Suppressor macrophage (primary cell): ENCODE results near the gene SNX4.
"Not testable (repeated sequence)": the region's sequence is repeated elsewhere in the genome, so short reads cannot be mapped to it uniquely, and the experiment has no call there.

Experiments used
- DNase-seq, 4 experiments: peaks; one replicate each; pipeline ENCODE4 v3.0.0-alpha.2; 2020 to 2022
- total RNA-seq, 17 experiments: gene quantifications; one replicate each; lab custom pipeline; 2026; ENCODE audit warnings: mixed read lengths in 6 of 17, inconsistent platforms in 3 of 17; lab: John Stamatoyannopoulos, UW

SNX4 gene
- total RNA-seq = 34.3 to 78.8 (median 53.4) reads per million in 17 experiments

DNA sequence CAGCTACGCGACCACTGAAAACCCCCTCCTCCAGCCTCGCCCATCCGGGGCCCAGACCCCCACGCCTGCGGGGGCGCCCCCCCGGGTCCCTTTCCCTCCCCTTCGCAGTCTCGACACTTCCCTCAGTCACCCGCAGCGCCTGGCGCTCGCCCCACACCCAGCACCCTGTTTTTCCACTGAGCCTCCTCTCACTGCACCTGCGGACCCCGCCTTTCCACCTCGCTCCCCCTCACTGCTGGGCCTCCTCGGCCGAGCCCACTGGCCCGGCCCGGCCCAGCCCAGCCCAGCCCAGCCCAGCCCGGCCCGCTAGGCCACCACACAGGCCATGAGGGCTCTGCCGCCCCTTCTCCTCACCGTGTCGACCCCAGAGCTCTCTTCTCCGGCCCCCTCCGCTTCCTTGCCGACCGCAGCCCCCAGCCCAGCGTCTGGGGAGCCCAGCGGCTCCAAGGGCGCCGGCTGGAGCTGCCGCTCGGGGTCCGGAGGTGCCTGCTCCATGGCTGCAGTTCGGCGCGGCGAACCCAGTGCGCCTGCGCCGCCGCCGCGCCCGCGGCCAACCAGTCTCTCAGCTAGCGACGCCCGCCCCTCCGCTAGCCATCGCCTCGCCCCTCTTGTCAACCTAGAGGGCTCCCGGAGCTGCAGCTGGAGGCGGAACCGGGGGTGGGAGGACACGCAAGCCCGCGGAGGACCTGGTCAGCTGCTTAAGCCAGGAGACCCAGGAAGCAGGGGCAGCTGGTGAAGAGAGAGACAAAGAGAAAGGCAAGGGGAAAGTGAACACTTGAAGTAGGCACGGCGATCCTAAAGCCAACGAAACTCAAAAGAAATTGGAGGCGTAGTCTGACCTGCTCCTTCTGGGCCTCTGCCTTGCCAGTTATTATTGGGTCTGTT is at the start of gene SNX4:
TSS of gene SNX4 (minus strand) at position 525 of the 885 bp plus-strand sequence. CDS start at position 495, 30 bp downstream.
- DNase-seq = peak; percentile 97 to 99 (median 98)

DNA sequence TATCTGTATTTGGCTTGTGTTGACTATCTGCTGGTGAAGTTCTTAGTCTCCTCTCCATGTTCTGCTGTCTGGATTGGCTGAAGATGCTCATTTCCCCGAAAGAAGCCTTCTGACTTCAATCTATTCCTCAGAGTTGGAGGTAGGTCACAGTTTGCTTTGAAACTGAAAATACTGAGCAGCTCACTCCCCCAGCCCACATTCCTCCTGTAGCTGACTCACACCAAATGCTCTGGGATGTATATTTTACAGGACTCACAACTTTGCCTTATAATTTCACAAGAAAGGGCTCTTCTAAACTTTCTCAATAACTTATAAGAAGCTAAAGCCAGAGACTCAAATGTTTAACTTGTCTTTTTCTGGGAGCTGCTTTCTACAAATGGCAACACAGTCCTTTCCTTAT is 36.3 kb upstream of the SNX4 start:
- DNase-seq = no peak

DNA sequence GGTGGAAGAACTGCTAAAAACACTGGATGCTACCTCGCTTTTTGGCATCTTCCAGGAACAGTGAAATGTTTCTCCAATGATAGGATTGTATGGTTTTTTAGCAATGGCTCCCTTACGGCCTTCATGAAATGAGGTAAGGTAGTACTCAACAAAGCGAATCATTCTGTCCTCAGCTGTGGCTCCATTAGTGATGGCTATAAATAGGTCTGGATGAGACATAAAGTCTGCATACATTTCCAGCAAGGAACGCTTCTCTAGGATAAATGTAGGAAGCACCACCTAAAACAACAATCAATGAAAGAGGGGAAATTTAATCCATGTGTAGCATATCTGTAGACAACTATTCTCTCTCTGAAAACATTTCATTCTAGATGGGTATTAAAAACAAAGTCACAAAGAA is 32.4 kb upstream of the SNX4 start:
- DNase-seq = no peak

DNA sequence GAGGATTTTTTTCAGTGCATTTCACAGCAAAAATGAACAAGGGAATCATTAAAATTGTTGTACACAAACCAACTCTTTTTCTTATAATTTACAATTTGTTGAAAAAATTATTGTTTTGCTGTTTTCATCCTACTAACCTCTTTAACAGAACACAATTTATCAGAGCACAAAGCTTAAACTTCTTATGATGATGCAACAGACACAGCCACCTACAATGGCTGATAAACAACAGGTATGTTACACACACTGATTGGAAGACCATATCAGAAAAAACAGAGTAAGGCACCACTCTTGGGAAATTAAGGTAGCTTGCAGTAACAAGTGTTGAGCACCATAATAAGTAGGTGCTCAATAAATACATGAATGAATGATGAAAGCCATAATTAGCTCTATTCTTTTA is 8.9 kb upstream of the SNX4 start:
- no peak for DNase-seq

DNA sequence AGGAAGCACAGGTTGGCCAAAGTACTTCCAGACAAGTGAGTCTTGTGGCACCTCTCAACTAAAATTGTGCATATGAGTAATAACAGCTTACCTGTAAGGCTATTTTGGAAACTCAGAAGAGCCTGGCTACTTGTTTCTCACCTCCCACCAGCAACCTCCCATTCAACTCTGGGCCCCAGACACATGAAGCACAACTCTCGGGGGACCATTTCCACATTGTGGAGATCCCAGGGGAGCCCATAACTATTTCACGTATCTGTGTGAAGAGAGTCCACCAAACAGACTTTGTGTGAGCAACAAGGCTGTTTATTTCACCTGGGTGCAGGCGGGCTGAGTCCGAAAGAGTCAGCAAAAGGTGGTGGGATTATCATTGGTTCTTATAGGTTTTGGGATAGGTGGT is 5.2 kb upstream of the SNX4 start:
- DNase-seq = no peak

DNA sequence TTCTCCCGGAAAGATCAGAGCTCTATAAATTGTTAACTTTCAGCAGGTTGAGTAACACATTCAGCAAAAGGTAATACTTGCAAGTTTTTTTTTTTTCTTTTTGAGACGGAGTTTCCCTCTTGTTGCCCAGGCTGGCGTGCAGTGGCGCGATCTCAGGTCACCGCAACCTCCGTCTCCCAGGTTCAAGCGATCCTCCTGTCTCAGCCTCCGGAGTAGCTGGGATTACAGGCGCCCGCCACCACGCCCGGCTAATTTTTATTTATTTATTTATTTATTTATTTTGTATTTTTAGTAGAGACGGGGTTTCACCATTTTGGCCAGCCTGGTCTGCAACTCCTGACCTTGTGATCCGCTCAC is 539 bp upstream of the SNX4 start:
- not testable (repeated sequence) for DNase-seq

DNA sequence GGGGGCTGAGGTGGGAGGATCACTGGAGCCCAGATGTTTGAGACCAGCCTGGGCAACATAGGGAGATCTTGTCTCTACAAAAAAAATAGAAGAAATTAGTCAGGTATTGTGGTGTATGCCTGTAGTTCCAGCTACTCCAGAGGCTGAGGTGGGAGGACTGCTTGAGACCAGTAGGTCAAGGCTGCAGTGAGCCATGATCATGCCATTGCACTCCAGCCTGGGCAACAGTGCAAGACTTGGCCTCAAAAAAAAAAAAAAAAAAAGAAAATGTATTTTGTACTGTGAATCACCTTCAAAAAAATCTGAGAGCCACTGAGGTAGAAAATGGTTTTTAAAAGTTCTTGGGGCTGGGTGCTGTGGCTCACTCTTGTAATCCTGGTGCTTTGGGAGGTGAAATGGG is 4.6 kb downstream of the SNX4 start:
- DNase-seq = no peak

DNA sequence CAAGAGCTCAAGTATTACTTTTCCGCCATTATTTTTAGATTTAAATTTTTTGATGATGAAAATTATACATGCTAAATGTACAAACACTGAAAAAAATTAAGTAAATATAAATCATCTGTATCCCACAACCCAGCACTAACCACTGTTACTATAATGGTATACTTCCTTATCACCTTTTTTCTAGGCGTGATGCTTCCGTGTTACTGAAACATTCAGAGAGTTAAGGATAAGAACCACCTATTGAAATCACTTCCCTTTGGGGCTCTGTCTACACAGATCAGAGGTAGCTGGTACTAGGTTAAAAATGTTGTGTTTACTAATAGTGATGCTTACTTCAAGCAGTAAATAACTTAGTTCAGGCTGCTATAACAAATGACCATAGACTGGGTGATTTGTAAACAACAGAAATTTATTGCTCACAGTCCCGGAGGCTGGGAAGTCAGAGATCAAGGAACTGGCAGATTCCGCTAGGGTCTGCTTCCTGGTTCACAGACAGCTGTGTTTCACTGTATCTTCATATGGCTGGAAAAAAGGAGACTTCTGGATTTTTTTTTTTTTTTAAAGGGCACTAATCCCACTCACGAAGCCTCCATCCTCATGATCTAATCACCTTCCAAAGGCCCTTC is 6.4 kb downstream of the SNX4 start:
- DNase-seq = no peak

DNA sequence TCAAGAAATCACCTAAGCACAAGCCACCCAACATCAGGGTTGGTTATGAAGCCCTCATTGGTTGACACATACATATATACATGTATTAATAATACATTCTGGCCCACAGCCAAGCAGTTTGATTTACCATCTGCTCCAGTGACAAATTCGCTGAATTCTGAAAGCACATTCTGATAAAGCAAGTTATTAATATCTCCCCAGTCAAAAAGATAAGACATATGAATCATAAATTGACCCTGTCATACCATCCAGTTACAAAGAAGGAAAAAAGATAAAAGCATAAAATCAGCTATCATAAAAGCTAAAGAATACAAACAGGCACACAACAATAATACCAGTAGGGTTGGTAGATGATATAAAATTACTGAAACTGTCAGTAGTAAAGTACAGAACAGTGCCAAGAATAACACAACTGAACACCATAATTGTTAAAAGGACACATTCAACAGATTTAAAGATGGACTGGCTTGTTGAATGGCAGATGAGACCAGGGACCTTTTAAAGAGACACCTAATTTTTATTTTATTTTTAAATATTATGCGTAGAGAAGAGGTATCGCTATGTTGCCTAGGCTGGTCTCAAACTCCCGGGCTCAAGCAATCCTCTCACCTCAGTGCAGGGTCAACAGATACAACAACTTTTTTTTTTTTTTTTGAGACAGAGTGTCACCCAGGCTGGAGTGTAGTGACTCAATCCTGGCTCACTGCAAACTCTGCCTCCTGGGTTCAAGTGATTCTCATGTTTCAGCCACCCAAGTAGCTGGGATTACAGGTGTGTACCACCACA is 7.7 kb downstream of the SNX4 start:
- no peak for DNase-seq

DNA sequence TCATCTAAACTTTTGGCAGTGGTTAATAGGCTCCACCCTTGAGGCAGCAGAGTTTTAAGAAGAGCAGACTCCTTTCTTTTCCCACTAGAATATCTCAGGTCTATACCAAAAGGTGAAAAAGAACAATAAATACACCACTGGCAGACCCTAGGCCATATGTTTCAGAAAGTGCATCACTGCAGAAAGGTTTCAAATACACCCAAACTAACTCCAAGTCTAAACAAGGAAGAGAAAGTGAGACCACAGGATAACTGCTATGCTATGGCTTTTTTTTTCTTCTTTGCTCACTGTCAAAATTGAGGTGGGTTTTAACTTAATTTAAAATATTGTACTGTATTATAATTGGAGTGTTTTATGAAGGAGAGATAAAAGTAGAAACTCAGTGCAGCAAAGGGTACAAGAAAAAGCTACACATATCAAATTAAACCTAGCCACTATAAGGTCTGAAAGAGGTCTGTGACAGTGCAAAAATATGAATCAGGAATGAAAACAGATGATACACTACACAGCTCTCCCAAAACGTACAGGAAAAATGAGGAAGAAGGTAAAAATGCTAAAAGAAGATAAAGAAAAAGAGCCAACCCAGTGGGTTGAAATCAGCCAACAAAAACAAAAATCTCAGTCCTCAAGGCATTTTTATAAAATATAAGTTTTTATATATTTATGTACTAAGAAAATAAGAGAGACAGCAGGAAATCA is 8.4 kb downstream of the SNX4 start:
- DNase-seq = peak in 1 of 4 experiments; percentile 12

DNA sequence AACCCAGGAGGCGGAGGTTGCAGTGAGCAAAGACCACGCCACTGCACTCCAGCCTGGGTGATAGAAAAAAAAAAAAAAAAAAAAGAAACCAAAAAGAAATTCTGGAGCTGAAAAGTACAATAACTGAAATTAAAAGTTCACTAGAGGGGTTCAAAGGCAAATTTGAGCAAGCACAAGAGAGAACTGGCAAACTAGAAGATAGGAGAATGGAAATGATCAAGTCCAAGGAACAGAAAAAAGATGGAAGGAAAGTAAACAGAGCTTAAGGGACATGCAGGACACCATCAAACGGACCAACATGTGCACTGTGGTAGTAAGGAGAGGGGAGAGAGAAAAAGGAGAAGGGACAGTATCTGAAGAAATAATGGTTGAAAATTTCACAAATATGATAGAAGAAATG is 12.9 kb downstream of the SNX4 start:
- no peak for DNase-seq

DNA sequence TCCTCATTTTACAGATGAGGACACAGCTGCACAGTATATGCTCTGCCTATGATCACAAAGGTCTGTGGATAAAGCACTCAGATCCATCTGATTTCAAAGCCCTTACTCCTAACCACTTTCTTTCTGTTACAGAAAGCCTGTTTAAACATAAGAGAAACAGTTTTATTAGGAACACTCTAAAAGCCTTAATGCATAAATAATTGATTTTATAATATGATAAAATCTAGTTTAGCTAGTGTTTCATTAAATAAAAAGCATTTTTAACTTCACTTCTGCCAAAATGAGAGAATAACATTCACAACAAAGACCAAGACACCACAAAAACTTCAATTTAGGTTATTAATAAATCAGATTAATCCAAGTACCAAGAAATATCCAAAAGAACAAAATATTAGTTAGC is 21.4 kb downstream of the SNX4 start:
- DNase-seq = no peak

DNA sequence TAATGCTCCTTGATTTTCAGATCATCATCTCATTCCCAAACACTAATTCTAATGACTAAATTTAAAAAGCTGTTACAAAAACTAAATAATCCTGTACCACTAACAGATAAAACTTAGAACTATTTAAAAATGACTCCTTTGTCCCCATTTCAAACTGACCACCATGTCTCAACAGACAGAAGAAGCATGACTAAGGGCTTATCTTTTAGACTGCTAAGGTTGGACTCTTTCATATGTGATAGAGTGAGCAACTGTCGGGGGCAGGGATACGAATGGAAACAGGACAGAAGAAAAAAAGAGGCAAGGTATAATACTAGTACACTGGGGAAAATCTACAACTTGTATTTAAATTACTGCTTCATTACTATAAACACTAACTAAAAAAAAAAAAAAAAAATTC is 23.3 kb downstream of the SNX4 start:
- no peak for DNase-seq

DNA sequence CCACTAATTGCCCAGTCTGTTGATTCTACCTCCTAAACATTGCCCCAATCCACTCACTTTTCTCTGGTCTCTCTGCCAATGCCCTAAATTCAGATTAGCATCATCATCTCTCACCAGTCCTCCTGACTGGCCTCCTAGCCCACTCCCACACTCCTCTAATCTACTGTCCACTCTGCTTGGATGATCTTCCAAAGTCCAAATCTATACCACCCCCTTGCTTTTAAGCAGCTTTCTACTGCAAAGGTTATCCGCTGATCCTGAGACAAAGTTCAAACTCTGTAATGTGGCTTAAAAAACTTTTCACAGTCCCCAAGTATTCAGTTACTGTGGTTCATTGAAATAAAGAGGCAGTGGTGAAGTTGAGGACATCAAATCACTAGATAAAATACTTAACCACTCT is 37.6 kb downstream of the SNX4 start:
- DNase-seq = no peak

DNA sequence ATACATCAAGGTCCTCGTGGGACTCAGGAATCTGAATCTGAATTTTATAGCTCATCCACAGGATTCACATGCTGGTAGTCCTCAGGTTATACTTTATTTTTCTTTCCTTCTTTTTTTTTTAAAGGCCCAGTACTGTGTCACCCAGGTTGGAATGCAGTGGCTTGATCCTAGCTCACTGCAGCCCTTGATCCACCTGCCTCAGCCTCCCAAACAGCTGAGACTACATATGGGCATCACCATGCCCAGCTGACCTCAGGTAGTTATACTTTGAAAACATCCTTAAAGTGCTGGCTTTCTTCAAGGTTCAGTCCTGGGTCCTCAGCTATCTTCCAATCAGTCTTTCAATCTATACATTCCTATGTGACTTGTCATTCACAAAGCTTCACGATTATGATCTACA is 38.2 kb downstream of the SNX4 start:
- no peak for DNase-seq

DNA sequence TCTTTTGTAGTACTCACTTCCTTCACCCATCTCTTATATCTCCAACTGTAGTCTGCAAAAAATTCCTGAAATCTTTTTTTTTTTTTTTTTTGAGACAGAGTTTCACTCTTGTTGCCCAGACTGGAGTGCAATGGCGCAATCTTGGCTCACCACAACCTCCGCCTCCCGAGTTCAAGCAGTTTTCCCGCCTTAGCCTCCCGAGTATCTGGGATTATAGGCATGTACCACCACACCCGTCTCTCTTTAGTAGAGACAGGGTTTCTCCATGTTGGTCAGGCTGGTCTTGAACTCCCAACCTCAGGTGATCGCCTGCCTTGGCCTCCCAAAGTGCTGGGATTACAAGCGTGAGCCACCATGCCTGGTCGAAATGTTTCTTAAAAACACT is 38.6 kb downstream of the SNX4 start:
- not testable (repeated sequence) for DNase-seq

DNA sequence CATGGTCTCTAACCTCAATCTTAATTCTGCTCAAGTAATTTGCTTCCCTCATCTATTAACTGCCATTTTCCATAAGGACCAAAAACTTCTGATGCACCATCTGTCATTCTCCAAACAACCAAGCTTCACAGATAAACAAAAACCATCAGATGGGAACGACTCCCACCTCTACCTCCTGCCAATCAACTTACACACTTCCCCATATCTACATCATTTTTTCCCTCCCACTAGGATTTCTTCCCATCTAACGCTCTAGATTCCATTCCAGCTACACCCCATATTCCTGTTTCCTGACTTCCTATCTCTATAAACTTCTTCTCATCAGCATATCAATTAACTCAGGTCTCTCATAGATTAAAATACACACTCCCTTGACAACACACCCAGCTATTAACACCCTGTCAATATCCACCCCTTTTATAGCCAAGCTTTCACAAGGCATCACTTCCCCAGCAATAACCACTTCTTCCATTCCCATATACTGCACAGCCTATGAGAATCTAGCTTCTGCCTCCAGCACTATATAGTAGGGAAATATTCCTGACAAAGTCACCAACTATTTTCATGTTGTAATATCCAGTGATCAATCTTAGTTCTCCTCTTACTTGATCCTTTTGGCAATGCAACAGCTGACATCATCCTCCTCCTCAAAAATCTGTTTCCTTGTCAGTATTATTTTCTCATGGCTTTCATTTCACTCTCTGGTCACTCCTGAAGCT is 39.2 kb downstream of the SNX4 start:
- peak; percentile 18 to 73 (median 40) for DNase-seq

DNA sequence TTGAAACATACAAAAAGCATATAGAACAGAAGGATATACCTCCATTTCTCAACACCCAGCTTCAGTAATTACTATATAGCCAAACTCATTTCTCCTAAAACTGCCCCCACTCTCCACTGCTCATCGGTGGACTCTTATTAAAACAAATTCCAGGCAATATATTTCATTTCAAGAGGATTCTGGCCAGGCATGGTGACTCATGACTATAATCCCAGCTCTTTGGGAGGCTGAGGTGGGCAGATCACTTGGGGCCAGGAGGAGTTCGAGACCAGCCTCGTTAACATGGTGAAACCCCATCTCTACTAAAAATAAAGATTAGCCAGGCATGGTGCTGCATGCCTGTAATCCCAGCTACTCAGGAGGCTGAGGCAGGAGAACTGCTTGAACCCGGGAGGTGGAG is 40.9 kb downstream of the SNX4 start:
- no peak for DNase-seq

DNA sequence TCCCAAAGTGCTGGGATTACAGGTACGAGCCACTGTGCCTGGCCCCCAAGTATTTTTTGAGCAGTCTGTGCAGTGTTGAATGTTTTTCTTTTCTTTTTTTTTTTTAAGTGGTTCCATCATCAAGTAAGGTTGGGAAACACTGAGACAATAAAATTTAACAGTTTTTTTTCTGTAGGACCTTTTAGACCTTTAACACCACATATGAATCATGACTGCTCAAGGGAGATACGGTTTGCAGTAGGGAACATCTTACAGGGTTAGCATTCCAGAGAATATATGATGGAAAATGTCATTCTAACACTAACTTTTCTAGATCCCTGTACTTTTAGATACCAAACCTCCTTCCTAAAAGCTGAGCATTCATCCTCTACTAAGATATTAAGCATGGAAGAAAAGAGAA is 41.7 kb downstream of the SNX4 start:
- DNase-seq = no peak

DNA sequence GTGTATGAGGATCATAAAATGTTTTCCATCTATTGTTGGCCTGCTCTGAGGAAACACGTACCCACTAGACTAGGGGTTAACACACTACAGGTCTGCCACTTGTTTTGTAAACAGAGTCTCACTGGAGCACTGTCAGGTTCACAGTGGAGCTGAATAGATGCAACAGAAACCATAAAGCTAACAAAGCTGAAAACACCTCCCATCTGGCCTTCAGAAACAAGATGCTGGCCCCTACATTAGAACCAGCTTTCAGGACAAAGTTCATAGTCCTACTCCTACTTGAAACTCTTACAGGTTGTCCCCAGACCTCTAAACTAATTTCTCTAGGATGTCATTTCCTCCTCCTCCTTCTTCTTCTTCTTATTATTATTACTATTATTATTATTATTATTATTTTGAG is 42.3 kb downstream of the SNX4 start:
- DNase-seq = no peak

DNA sequence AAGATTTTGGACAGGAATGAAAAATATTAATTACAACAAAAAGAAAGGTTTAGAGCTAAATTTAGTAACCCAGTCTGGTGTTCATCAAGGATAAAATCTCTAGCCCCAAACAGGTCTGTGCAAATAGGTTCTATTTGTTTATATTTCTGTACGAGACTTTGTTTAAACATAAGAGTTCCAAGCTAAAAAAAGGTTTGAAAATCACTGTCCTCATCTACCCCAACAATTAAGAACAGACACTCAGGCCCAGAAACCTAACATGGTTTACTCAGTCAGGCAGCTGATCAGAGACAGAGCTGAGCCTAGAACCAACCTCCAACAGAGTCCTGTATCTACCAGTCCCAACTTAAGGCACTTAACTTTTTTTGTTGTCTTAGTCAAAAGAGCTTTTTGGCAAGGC is 49.3 kb downstream of the SNX4 start:
- no peak for DNase-seq

DNA sequence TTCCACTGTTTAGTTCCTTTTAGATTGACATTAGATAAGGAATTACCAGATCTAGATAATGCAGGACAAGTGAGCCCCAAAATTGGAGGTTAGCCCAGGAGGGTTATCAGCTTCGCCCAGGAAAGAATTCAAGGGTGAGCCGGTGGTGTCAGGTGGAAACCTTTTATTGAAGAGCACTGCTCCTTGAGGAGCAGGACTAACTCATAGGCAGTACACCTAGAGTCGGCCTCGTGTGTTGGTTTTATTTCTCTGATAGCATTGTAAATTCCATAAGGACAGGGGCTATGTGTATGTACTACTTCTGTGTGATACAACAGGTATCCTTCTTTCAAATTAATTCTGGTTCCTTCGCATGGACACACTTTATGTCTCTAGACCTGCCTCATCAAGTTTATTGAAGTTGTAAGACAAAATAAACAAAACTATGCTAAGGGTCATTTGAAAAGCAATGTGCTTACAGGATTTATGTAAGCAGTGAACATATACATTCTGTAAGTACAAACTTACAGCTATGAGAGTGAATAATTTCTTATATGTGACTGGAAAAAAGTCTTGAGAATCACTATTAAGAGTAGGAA is 57.2 kb downstream of the SNX4 start:
- DNase-seq = no peak
